HUES64 (cell line): ENCODE results near the gene FLT3.
"Not testable (repeated sequence)": the region's sequence is repeated elsewhere in the genome, so short reads cannot be mapped to it uniquely, and the experiment has no call there.

ENCODE experiments used
- H3K27ac ChIP-seq: 2 replicates; pipeline ENCODE4 v1.7.0; 2013; ENCODE audit warnings: low read depth, low read length, inconsistent platforms
- H3K27me3 ChIP-seq: 2 replicates; pipeline ENCODE4 v1.6.1; 2013; ENCODE audit warnings: mild to moderate bottlenecking, low read length; ENCODE audit not compliant: insufficient read depth
- H3K36me3 ChIP-seq: 2 replicates; pipeline ENCODE4 v1.6.1; 2013; ENCODE audit warnings: mild to moderate bottlenecking, low read length; ENCODE audit not compliant: insufficient read depth
- H3K4me1 ChIP-seq: 2 replicates; pipeline ENCODE4 v1.6.1; 2013; ENCODE audit warnings: mild to moderate bottlenecking, low read length, moderate library complexity; ENCODE audit not compliant: insufficient read depth
- H3K4me3 ChIP-seq: 2 replicates; pipeline ENCODE4 v1.5.1; 2013; ENCODE audit warnings: mild to moderate bottlenecking, low read length, moderate library complexity
- H3K9ac ChIP-seq: 2 replicates; pipeline ENCODE4 v1.6.1; 2013; ENCODE audit warnings: mild to moderate bottlenecking, low read depth, low read length
- H3K9me3 ChIP-seq: 2 replicates; pipeline ENCODE4 v1.6.1; 2013; ENCODE audit warnings: low read depth, low read length; ENCODE audit not compliant: insufficient read depth
- WGBS: fragments of 150-250, 120-280 bp; methylation state at CpG from one replicate; pipeline ENCODE4 v1.1.7; 2013; ENCODE audit warnings: missing lambda C conversion rate; 5-methylcytosine and 5-hydroxymethylcytosine counted together

Gene FLT3

DNA sequence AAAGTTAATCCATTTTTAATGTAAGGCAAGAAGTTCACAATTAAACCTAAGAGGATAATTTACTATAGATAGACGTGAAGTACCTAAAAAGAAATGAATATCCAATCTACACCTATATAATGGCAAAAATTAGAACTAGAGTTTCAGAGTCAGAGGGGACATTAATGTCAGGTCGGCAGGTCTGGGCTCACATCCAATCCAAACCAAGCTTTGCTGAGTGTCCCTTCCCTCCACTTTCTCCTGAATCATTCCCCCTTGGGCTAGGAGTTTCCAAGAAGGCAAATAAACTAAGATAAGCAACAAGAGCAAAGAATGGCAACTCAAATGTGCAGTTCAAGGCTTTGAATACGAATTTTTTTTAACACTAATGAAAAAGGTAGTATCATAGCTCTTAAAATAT is 2.9 kb downstream of the FLT3 start:
- peaks cover 6% of the 10 kb centered on the region for H3K4me1 ChIP-seq
- H3K27me3 ChIP-seq: peaks cover 61% of the 10 kb centered on the region
- no peaks in the 10 kb centered on the region for H3K36me3 ChIP-seq
- no peak overlapping the region for H3K27ac ChIP-seq
- no peak overlapping the region for H3K9ac ChIP-seq
- no peaks in the 10 kb centered on the region for H3K9me3 ChIP-seq
- H3K4me3 ChIP-seq: no peak overlapping the region
- WGBS: 57% methylated on average over 1 of the region's 3 CpGs

GRCh38 chr13:28094306-28094705 is 6.1 kb downstream of the FLT3 start:
- no peaks in the 10 kb centered on the region for H3K36me3 ChIP-seq
- H3K4me3 ChIP-seq: no peak overlapping the region
- H3K27ac ChIP-seq: no peak overlapping the region
- 93% methylated on average over 4 of the region's 4 CpGs for whole genome bisulfite sequencing
- peaks cover 30% of the 10 kb centered on the region for H3K27me3 ChIP-seq
- no peaks in the 10 kb centered on the region for H3K4me1 ChIP-seq
- H3K9me3 ChIP-seq: no peaks in the 10 kb centered on the region
- H3K9ac ChIP-seq: no peak overlapping the region

DNA sequence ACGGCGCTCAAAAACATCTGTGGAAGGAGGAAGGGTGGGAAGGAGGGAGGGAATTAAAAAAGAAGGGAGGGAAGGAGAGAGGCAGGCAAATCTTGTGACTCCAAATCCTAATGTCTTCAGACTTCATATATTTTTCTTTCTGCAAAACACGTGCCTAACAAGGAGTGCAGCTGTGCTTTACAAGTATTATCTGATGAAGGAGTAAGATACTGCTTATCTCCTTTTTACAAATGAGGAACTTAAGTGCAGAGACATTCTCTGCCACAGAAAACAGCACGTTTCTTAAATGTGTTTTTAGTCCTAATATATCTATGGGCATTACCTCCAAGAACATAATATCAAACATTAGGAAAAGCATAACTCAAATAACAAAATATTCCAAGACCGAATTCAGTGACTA is 6.5 kb downstream of the FLT3 start:
- H3K9ac ChIP-seq: no peak overlapping the region
- no peak overlapping the region for H3K27ac ChIP-seq
- no peaks in the 10 kb centered on the region for H3K36me3 ChIP-seq
- no peaks in the 10 kb centered on the region for H3K4me1 ChIP-seq
- H3K9me3 ChIP-seq: no peaks in the 10 kb centered on the region
- no peak overlapping the region for H3K4me3 ChIP-seq
- peaks cover 25% of the 10 kb centered on the region for H3K27me3 ChIP-seq
- WGBS: 80% methylated on average over 3 of the region's 5 CpGs

DNA sequence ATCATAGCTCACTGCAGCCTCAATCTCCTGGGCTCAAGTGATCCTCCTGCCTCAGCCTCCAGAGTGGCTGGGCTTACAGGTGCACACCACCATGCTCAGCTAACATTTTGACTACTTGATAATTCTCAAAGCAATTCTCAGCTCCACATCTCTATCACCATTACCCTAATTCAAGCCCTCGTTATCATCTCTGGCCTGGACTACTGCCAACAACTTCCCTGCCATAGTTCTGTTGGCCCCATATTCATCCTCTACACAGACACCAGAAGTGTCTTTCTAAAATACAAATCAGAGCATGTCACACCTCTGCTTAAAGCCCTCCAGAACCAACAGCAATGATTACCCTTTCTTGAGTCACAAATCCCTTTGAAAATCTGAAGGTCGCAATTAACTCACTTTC is 7.9 kb downstream of the FLT3 start:
- Histone ChIP-seq H3K36me3 (no peaks in the 10 kb centered on the region), H3K9ac (no peak overlapping the region), H3K4me3 (no peak overlapping the region), H3K9me3 (no peaks in the 10 kb centered on the region), H3K27ac (no peak overlapping the region), H3K4me1 (no peaks in the 10 kb centered on the region), H3K27me3 (peaks cover 12% of the 10 kb centered on the region)
- 91% methylated on average over 2 of the region's 2 CpGs for WGBS

GRCh38 chr13:28089065-28089464 is 11.3 kb downstream of the FLT3 start:
- Histone ChIP-seq H3K27ac (no peak overlapping the region), H3K27me3 (peaks cover 2% of the 10 kb centered on the region; the same call in 1 of the 2 replicates), H3K9me3 (no peaks in the 10 kb centered on the region), H3K4me1 (no peaks in the 10 kb centered on the region), H3K36me3 (no peaks in the 10 kb centered on the region), H3K9ac (no peak overlapping the region), H3K4me3 (no peak overlapping the region)
- WGBS: 75% methylated on average over 1 of the region's 1 CpG

DNA sequence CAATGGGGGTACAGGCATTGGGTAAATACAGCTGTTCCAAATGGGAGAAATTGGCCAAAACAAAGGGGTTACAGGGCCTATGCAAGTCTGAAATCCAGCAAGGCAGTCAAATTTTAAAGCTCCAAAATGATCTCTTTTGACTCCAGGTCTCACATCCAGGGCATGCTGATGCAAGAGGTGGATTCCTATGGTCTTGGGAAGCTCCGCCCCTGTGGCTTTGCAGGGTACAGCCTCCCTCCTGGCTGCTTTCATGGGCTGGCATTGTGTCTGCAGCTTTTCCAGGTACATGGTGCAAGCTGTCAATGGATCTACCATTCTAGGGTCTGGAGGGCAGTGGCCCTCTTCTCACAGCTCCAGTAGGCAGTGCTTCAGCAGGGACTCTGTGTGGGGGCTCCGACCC is 22.6 kb downstream of the FLT3 start:
- not testable (repeated sequence) for H3K9ac ChIP-seq, H3K36me3 ChIP-seq, H3K4me1 ChIP-seq, H3K27ac ChIP-seq, H3K27me3 ChIP-seq, H3K9me3 ChIP-seq, H3K4me3 ChIP-seq
- 90% methylated on average over 2 of the region's 2 CpGs for WGBS

- Histone ChIP-seq H3K9ac (no peak overlapping the region), H3K9me3 (no peaks in the 10 kb centered on the region), H3K4me1 (no peaks in the 10 kb centered on the region), H3K27me3 (no peaks in the 10 kb centered on the region), H3K36me3 (no peaks in the 10 kb centered on the region), H3K4me3 (no peak overlapping the region), H3K27ac (no peak overlapping the region)
- 94% methylated on average over 5 of the region's 6 CpGs for WGBS
Observed at GRCh38 chr13:28077231-28077630, 23.1 kb downstream of the FLT3 start.

DNA sequence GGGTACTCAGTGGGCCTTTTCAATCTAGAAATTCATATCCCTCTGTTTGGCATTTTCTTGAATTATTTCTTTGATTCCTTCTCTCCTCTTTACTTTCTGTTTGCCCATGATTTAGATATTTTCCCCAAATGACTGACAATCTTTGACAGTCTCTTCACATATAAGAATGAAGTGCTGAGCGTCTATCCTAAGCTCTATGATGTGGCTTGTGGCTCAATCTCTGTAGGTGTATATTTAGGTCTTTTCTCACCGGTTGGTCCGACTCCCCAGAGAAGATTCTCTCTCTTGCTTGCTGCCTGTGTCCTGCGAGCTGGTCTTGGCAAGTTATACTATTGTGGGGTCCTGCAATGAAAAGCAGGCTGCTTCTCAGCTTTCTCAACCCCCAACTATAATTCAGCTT is 29.0 kb downstream of the FLT3 start:
- Histone ChIP-seq H3K36me3 (no peaks in the 10 kb centered on the region), H3K4me1 (no peaks in the 10 kb centered on the region), H3K27ac (no peak overlapping the region), H3K27me3 (no peaks in the 10 kb centered on the region), H3K9ac (no peak overlapping the region), H3K4me3 (no peak overlapping the region), H3K9me3 (no peaks in the 10 kb centered on the region)
- whole genome bisulfite sequencing: 96% methylated on average over 4 of the region's 4 CpGs

DNA sequence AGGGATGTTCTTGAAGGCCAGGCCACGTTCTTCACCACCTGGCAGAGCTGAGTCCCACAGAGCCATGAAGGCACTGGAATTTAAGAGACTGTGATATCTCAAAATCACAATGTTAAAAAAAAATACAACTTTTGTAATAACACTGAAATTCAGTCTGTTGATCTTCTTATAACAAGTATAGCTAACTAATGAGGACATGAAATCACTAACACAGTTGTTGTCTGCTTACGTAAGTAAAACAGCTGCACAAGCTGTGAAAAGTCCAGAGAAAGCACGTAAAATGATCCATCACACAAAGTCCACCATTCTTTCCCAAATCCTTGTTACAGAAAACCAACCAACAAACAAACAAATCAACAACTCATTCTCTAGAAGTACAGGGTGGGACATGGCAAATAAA is 32.9 kb downstream of the FLT3 start:
- H3K27me3 ChIP-seq: no peaks in the 10 kb centered on the region
- no peaks in the 10 kb centered on the region for H3K9me3 ChIP-seq
- WGBS: 93% methylated on average over 3 of the region's 3 CpGs
- H3K27ac ChIP-seq: no peak overlapping the region
- no peak overlapping the region for H3K9ac ChIP-seq
- H3K4me3 ChIP-seq: no peak overlapping the region
- no peaks in the 10 kb centered on the region for H3K4me1 ChIP-seq
- H3K36me3 ChIP-seq: no peaks in the 10 kb centered on the region

DNA sequence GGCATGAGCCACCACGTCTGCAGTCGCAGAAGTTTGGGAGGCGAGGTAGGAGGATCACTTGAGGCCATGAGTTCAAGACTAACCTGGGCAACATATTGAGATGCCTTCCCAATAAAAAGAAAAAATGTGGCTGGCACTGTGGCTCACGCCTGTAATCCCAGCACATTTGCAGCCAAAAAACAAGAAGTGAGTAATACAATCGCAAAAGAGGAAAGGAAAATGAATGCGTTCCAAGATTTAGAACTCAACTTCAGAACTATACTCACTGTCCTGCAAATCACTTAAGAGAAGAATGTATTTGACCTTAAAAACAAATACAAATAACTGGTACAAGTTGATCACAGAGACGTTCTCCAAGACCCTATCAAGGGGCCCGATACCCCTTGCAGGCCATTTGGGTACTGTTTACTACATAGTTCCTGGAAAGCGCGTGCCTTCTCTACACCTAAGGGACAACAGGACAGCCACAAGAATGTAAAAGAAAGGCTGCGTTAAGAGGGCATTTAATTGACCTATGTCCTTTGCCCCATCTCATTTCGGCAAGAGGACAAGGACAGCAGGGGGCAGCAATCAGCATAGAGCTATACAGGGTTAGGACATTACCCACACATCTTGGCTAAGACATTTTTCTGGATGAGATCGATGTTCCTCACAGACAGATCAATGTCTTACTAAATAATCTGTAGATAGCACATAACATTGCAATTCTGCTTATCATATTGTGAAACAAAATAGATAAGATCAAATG is 41.3 kb downstream of the FLT3 start:
- Histone ChIP-seq H3K4me3 (no peak overlapping the region), H3K9ac (no peak overlapping the region), H3K9me3 (no peaks in the 10 kb centered on the region), H3K4me1 (peaks cover 20% of the 10 kb centered on the region), H3K36me3 (no peaks in the 10 kb centered on the region), H3K27ac (no peak overlapping the region), H3K27me3 (no peaks in the 10 kb centered on the region)
- WGBS: 84% methylated on average over 12 of the region's 13 CpGs

GRCh38 chr13:28056970-28057712 is 43.2 kb downstream of the FLT3 start:
- no peak overlapping the region for H3K4me3 ChIP-seq
- peaks cover 20% of the 10 kb centered on the region for H3K4me1 ChIP-seq
- H3K27me3 ChIP-seq: no peaks in the 10 kb centered on the region
- 93% methylated on average over 13 of the region's 13 CpGs for WGBS
- H3K9me3 ChIP-seq: no peaks in the 10 kb centered on the region
- H3K9ac ChIP-seq: no peak overlapping the region
- no peak overlapping the region for H3K27ac ChIP-seq
- no peaks in the 10 kb centered on the region for H3K36me3 ChIP-seq
